NCI-H1436 treated with DMSO at 0.1 percent for 48 hours (cell line): ENCODE measurements around the gene PCDH10.
"Not testable (repeated sequence)": the region's sequence is repeated elsewhere in the genome, so short reads cannot be mapped to it uniquely, and the experiment has no call there.

ENCODE experiments used
- DNase-seq: peaks from one replicate; lab custom pipeline; 2025; lab: John Stamatoyannopoulos, UW

PCDH10 gene

DNA sequence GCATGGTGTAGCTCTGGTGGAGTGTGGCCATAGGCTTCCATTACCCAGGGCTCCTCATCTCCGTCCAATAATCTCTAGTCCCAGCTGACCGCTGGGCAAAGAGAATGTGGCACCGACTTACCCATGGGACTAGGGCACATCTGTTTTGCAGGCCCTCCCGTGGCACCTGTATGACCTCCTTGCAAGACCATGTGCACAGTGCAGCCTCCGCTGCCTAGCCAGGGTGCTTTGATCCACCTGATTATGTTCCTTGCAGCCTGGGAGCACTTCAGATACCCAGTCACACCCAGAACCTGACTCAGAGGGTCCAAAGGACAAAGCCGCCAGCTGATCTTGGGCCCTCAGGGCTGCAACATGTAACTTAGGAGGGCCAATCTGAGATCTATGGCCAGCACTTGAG lies 84.8 kb downstream of the PCDH10 start:
- DNase-seq, result no peak

DNA sequence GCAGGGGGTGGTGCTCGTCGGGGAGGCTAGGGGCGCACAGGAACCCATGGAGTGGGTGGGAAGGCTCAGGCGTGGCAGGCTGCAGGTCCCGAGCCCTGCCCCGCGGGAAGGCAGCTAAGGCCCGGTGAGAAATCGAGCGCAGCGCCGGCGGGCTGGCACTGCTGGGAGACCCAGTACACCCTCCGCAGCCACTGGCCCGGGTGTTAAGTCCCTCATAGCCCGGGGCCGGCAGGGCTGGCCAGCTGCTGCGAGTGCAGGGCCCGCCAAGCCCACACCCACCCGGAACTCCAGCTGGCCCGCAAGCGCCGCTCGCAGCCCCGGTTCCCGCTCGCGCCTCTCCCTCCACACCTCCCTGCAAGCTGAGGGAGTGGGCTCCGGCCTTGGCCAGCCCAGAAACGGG lies 91.4 kb downstream of the PCDH10 start:
- not testable (repeated sequence) for DNase-seq
